Measurements from ENCODE around the gene MUC20.
"Not testable (repeated sequence)": the region's sequence is repeated elsewhere in the genome, so short reads cannot be mapped to it uniquely, and the experiment has no call there.

MUC20 gene

GRCh38 chr3:195711091-195711812, 9.5 kb upstream of the MUC20 start:
- DNase-seq; H3K4me3 ChIP-seq (ENCODE audit: insufficient read depth, low read depth, low read length, poor library complexity, severe bottlenecking); H3K27ac ChIP-seq (ENCODE audit: insufficient read depth, low read length, poor library complexity, severe bottlenecking); H3K9me3 ChIP-seq (ENCODE audit: control insufficient read depth, low read length); H3K36me3 ChIP-seq (ENCODE audit: control insufficient read depth, insufficient read depth, low read length); H3K4me1 ChIP-seq (ENCODE audit: control insufficient read depth, insufficient read depth, low read length, poor library complexity, severe bottlenecking); H3K27me3 ChIP-seq (replicated peaks; ENCODE audit: control insufficient read depth, insufficient read depth, low read length, poor library complexity, severe bottlenecking): not testable (repeated sequence)

GRCh38 chr3:195711813-195712534, 8.8 kb upstream of the MUC20 start:
- no peaks in the 10 kb centered on the region for H3K9me3 ChIP-seq (ENCODE audit: control insufficient read depth, low read length)
- H3K4me3 ChIP-seq (ENCODE audit: insufficient read depth, low read depth, low read length, poor library complexity, severe bottlenecking): no peak overlapping the region
- H3K27ac ChIP-seq (ENCODE audit: insufficient read depth, low read length, poor library complexity, severe bottlenecking): no peak overlapping the region
- no peak for DNase-seq
- peaks cover 6% of the 10 kb centered on the region for H3K36me3 ChIP-seq (ENCODE audit: control insufficient read depth, insufficient read depth, low read length)
- H3K27me3 ChIP-seq (replicated peaks; ENCODE audit: control insufficient read depth, insufficient read depth, low read length, poor library complexity, severe bottlenecking): no peaks in the 10 kb centered on the region
- no peaks in the 10 kb centered on the region for H3K4me1 ChIP-seq (ENCODE audit: control insufficient read depth, insufficient read depth, low read length, poor library complexity, severe bottlenecking)

- not testable (repeated sequence) for H3K36me3 ChIP-seq (ENCODE audit: control insufficient read depth, insufficient read depth, low read length); DNase-seq; H3K4me1 ChIP-seq (ENCODE audit: control insufficient read depth, insufficient read depth, low read length, poor library complexity, severe bottlenecking); H3K27me3 ChIP-seq (replicated peaks; ENCODE audit: control insufficient read depth, insufficient read depth, low read length, poor library complexity, severe bottlenecking); H3K9me3 ChIP-seq (ENCODE audit: control insufficient read depth, low read length); H3K27ac ChIP-seq (ENCODE audit: insufficient read depth, low read length, poor library complexity, severe bottlenecking); H3K4me3 ChIP-seq (ENCODE audit: insufficient read depth, low read depth, low read length, poor library complexity, severe bottlenecking)
These were observed 8.3 kb upstream of the MUC20 start for GRCh38 chr3:195712535-195712910.

- H3K27ac ChIP-seq (ENCODE audit: insufficient read depth, low read length, poor library complexity, severe bottlenecking); H3K4me3 ChIP-seq (ENCODE audit: insufficient read depth, low read depth, low read length, poor library complexity, severe bottlenecking); H3K36me3 ChIP-seq (ENCODE audit: control insufficient read depth, insufficient read depth, low read length); H3K4me1 ChIP-seq (ENCODE audit: control insufficient read depth, insufficient read depth, low read length, poor library complexity, severe bottlenecking); DNase-seq; H3K27me3 ChIP-seq (replicated peaks; ENCODE audit: control insufficient read depth, insufficient read depth, low read length, poor library complexity, severe bottlenecking); H3K9me3 ChIP-seq (ENCODE audit: control insufficient read depth, low read length): not testable (repeated sequence)
These were observed 7.6 kb upstream of the MUC20 start for GRCh38 chr3:195713150-195713549.

- Histone ChIP-seq H3K4me1 (ENCODE audit: control insufficient read depth, insufficient read depth, low read length, poor library complexity, severe bottlenecking) (no peaks in the 10 kb centered on the region), H3K36me3 (ENCODE audit: control insufficient read depth, insufficient read depth, low read length) (peaks cover 3% of the 10 kb centered on the region), H3K4me3 (ENCODE audit: insufficient read depth, low read depth, low read length, poor library complexity, severe bottlenecking) (no peak overlapping the region), H3K27ac (ENCODE audit: insufficient read depth, low read length, poor library complexity, severe bottlenecking) (no peak overlapping the region), H3K9me3 (ENCODE audit: control insufficient read depth, low read length) (no peaks in the 10 kb centered on the region), H3K27me3 (replicated peaks; ENCODE audit: control insufficient read depth, insufficient read depth, low read length, poor library complexity, severe bottlenecking) (no peaks in the 10 kb centered on the region)
- DNase-seq: no peak
These were observed 6.3 kb upstream of the MUC20 start for GRCh38 chr3:195714380-195715011.

- Histone ChIP-seq H3K9me3 (ENCODE audit: control insufficient read depth, low read length) (no peaks in the 10 kb centered on the region), H3K4me3 (ENCODE audit: insufficient read depth, low read depth, low read length, poor library complexity, severe bottlenecking) (no peak overlapping the region), H3K27ac (ENCODE audit: insufficient read depth, low read length, poor library complexity, severe bottlenecking) (no peak overlapping the region), H3K36me3 (ENCODE audit: control insufficient read depth, insufficient read depth, low read length) (peaks cover 3% of the 10 kb centered on the region), H3K27me3 (replicated peaks; ENCODE audit: control insufficient read depth, insufficient read depth, low read length, poor library complexity, severe bottlenecking) (no peaks in the 10 kb centered on the region), H3K4me1 (ENCODE audit: control insufficient read depth, insufficient read depth, low read length, poor library complexity, severe bottlenecking) (no peaks in the 10 kb centered on the region)
- no peak for DNase-seq
These were observed 5.6 kb upstream of the MUC20 start for GRCh38 chr3:195715134-195715533.

GRCh38 chr3:195715583-195716266, 5.1 kb upstream of the MUC20 start:
- no peaks in the 10 kb centered on the region for H3K27me3 ChIP-seq (replicated peaks; ENCODE audit: control insufficient read depth, insufficient read depth, low read length, poor library complexity, severe bottlenecking)
- no peak for DNase-seq
- peaks cover 3% of the 10 kb centered on the region for H3K36me3 ChIP-seq (ENCODE audit: control insufficient read depth, insufficient read depth, low read length)
- H3K4me3 ChIP-seq (ENCODE audit: insufficient read depth, low read depth, low read length, poor library complexity, severe bottlenecking): no peak overlapping the region
- no peaks in the 10 kb centered on the region for H3K4me1 ChIP-seq (ENCODE audit: control insufficient read depth, insufficient read depth, low read length, poor library complexity, severe bottlenecking)
- H3K27ac ChIP-seq (ENCODE audit: insufficient read depth, low read length, poor library complexity, severe bottlenecking): no peak overlapping the region
- H3K9me3 ChIP-seq (ENCODE audit: control insufficient read depth, low read length): no peaks in the 10 kb centered on the region

- DNase-seq: no peak
- Histone ChIP-seq H3K4me3 (ENCODE audit: insufficient read depth, low read depth, low read length, poor library complexity, severe bottlenecking) (no peak overlapping the region), H3K27me3 (replicated peaks; ENCODE audit: control insufficient read depth, insufficient read depth, low read length, poor library complexity, severe bottlenecking) (no peaks in the 10 kb centered on the region), H3K4me1 (ENCODE audit: control insufficient read depth, insufficient read depth, low read length, poor library complexity, severe bottlenecking) (no peaks in the 10 kb centered on the region), H3K36me3 (ENCODE audit: control insufficient read depth, insufficient read depth, low read length) (peaks cover 3% of the 10 kb centered on the region), H3K27ac (ENCODE audit: insufficient read depth, low read length, poor library complexity, severe bottlenecking) (no peak overlapping the region), H3K9me3 (ENCODE audit: control insufficient read depth, low read length) (no peaks in the 10 kb centered on the region)
These were observed 3.4 kb upstream of the MUC20 start for GRCh38 chr3:195717416-195717815.

- Histone ChIP-seq H3K27me3 (replicated peaks; ENCODE audit: control insufficient read depth, insufficient read depth, low read length, poor library complexity, severe bottlenecking) (no peaks in the 10 kb centered on the region), H3K4me1 (ENCODE audit: control insufficient read depth, insufficient read depth, low read length, poor library complexity, severe bottlenecking) (no peaks in the 10 kb centered on the region)
- no peak for DNase-seq
These were observed 2.8 kb upstream of the MUC20 start for GRCh38 chr3:195717852-195718476.

More at GRCh38 chr3:195717852-195718476, 2.8 kb upstream of the MUC20 start:
- Histone ChIP-seq H3K36me3 (ENCODE audit: control insufficient read depth, insufficient read depth, low read length) (peaks cover 3% of the 10 kb centered on the region), H3K4me3 (ENCODE audit: insufficient read depth, low read depth, low read length, poor library complexity, severe bottlenecking) (no peak overlapping the region), H3K27ac (ENCODE audit: insufficient read depth, low read length, poor library complexity, severe bottlenecking) (no peak overlapping the region), H3K9me3 (ENCODE audit: control insufficient read depth, low read length) (no peaks in the 10 kb centered on the region)
